ENCODE measurements around the gene KAT6B.

DNA sequence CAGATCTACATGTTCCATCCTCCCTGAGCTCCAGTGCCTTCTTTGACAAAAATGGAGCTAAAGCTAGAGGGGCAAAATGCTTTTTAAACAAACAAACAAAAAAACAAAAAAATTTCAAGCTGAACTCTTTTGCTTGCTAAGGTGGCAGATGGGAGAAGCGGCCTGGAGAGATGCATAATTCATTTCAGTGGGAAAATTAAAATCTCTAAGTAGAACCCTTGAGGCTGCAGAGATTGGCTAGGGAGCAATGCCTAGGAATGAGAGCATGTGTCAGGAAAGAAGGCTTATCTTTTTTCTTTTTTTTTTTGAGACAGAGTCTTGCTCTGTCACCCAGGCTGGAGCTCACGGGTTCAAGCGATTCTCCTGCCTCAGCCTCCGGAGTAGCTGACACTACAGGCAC is 238.7 kb downstream of the KAT6B start:
- TF ChIP-seq EZH2 (IDR thresholded peaks at IDR 0.05) = no peak
- no peak for TF ChIP-seq CTCF (IDR thresholded peaks at IDR 0.05)
- no peak for TF ChIP-seq EZH2phosphoT487 (IDR thresholded peaks at IDR 0.05)

Data from neural progenitor cell (in vitro differentiated cells).